Skin epidermis (tissue), 12 donors: ENCODE data around the gene NAV2.

Experiments
- H3K27ac ChIP-seq, 21 experiments: fragments of 200-600 bp; sonication (generic) in 11 of 21; one replicate each; pipeline ENCODE4 v1.5.0; 2020; ENCODE audit warnings: mild to moderate bottlenecking in 3 of 21, inconsistent platforms in 2 of 21, moderate library complexity in 2 of 21
- H3K4me3 ChIP-seq, 7 experiments: fragments of 200-600 bp; sonication (generic) in 2 of 7; one replicate each; pipeline ENCODE4 v1.5.0; 2020; ENCODE audit warnings: inconsistent platforms in 2 of 7, mild to moderate bottlenecking in 2 of 7, moderate library complexity in 1 of 7

The NAV2 gene

GRCh38 chr11:20095189-20095588 is 382.6 kb downstream of the NAV2 start:
- H3K4me3 ChIP-seq, result no peak overlapping the region

GRCh38 chr11:20097319-20098221 is 384.9 kb downstream of the NAV2 start:
- Histone ChIP-seq H3K27ac (peak overlapping the region in 5 of 21 experiments; percentile 7 to 71 (median 38)), H3K4me3 (no peak overlapping the region)

More at GRCh38 chr11:20095189-20095588, 382.6 kb downstream of the NAV2 start:
- H3K27ac ChIP-seq, result peak overlapping the region in 2 of 21 experiments; percentile 32 to 35

DNA sequence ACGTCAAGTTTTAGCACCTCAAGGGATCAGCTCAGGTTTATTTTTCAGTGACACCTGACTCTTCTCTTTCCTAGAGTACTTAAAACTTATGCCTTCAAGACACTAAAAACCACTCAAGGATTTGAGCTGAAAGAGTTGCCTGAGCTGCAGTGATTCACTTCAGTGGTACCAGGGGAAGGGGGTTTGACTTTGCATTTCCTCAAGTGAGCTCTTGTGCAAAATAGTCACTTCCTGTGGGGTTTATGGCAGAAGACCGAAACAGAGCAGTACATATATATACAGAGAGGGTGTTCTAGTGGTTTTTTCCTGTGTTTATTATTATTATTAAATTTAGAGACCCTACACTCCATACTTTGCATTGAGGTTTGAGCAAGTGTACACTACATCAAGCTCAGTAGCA is 386.9 kb downstream of the NAV2 start:
- Histone ChIP-seq H3K4me3 (no peak overlapping the region), H3K27ac (no peak overlapping the region)

DNA sequence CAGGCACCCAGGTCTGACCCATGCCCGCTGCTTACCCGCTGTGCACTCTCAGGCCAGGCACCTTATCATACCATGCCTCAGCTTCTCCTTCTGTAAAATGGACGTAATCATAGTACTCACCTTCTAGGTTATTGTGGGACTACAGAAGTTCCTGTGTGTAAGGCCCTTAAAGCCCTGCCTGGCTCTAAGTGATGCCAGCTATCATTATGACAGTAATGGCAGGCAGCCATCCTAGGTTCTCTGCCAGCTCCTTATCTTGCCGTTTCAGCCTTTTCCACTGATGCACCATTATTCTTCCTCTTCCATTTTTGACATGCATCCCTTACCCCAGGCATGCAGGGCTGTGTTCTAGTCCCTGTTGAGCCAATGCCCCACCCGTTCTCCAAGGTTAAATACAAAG is 389.8 kb downstream of the NAV2 start:
- no peak overlapping the region for H3K27ac ChIP-seq
- no peak overlapping the region for H3K4me3 ChIP-seq

DNA sequence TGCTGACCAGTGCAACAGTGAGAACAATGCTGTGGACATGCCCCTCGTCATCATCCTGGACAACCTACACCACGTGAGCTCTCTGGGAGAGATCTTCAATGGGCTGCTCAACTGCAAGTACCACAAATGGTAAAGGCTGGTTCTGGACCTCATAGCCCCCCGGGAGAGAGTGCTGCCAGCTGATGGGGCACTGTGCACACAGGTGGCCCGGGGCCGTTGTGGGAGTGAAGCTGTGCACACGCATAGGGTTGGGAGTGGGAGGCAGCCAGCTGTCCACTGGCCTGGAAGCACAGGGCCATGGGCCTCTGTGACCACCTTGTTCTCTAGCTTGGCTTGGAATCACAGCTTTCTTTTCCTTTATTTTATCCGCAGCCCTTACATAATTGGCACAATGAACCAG is 390.6 kb downstream of the NAV2 start:
- no peak overlapping the region for H3K4me3 ChIP-seq
- H3K27ac ChIP-seq, result no peak overlapping the region

GRCh38 chr11:20105427-20105826 is 392.8 kb downstream of the NAV2 start:
- Histone ChIP-seq H3K27ac (no peak overlapping the region), H3K4me3 (no peak overlapping the region)

DNA sequence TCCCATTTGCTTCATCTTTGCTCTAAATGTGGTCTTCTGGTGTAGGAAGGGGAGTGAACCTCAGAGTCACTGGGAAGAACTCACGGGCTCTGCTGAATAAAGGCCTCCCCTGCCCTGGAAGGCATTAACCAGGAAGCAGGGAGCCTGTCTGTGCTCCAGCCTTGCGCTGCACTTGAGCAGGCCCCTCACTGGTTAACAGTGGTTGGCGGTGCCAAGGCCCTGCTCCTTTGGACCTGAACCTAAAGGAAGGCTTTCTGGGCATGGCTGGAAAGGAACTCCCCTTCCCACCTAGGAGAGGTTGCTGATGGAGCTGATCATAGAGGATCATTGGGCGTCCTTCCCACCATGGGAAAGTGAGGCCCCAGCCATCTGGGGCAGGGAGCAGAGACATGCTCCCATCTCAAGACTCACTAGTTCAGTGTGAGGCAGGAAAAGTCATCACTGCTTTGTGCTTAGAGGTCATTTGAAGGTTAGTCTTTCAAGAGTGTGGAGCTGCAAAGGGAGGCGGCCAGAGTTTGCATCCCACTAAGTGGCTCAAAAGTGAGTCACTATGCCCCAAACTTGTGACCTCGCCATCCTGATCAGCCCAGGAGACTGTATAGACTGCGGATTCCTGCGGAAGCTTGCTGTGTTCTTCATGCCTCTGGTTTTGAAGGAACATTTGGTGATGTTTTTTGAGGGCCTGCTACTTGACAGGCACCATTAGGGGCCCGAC is 397.3 kb downstream of the NAV2 start:
- Histone ChIP-seq H3K27ac (no peak overlapping the region), H3K4me3 (no peak overlapping the region)

GRCh38 chr11:20110908-20111669 is 398.5 kb downstream of the NAV2 start:
- no peak overlapping the region for H3K4me3 ChIP-seq
- H3K27ac ChIP-seq, result peak overlapping the region in 12 of 21 experiments; percentile 11 to 87 (median 80)

DNA sequence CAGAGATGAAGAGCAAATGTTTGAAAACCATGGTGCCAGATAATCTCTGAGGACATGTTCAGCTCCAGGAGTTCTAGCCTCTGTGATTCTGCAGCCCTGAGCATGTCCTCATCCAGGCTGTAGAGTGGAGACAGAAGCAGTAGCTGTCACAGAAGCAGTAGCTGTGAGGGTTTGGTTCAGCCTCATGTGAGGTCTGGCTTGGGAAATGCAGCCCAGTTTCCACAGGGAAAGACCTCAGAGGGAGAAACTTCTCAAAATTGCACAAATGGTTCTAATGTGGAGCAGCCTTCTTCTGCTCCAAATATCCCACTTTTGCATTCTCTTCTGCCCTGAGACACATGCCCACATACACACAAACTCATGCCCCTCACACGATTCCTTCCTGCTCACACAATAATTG is 399.2 kb downstream of the NAV2 start:
- Histone ChIP-seq H3K4me3 (no peak overlapping the region), H3K27ac (peak overlapping the region in 19 of 21 experiments; percentile 16 to 87 (median 74))

- peak overlapping the region in 20 of 21 experiments; percentile 13 to 87 (median 72) for H3K27ac ChIP-seq
- H3K4me3 ChIP-seq, result no peak overlapping the region
These were observed 399.9 kb downstream of the NAV2 start for GRCh38 chr11:20112291-20113148.

- peak overlapping the region in 15 of 21 experiments; percentile 16 to 87 (median 75) for H3K27ac ChIP-seq
- no peak overlapping the region for H3K4me3 ChIP-seq
These were observed 400.5 kb downstream of the NAV2 start for GRCh38 chr11:20113149-20113438.

DNA sequence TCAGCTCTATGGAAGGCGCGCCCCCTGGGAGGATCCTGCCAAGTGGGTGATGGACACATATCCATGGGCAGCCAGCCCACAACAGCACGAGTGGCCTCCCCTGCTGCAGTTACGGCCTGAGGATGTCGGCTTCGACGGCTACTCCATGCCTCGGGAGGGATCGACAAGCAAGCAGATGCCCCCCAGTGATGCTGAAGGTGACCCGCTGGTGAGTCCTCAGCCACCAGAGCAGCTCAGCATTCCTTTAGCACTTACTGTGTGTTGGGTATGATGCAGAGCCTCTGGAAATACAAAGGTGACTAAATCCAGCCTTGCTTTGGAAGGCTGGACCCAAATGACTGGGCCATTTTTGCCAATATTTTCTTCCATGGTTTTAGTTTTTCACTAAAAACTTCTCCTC is 402.0 kb downstream of the NAV2 start:
- no peak overlapping the region for H3K27ac ChIP-seq

DNA sequence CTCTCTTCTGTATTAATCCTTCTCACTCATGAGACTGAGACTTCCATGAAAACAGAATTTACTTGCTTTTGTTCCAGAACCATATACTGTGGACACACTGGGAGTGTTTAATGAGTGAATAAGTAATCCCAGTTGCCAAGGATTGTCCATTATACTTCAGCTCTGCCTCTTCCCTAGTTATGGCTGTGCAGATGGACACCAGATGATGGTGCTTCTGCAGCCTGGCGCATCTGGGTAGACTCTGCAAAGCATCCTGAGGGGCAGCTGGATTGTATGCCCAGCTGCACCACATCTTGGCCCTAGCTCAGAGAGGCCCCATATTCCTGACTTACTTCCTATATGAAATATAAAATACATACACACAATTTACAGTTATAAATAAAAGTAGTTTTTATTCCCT is 404.2 kb downstream of the NAV2 start:
- Histone ChIP-seq H3K4me3 (no peak overlapping the region), H3K27ac (no peak overlapping the region)

More for the DNA sequence above, 402.0 kb downstream of the NAV2 start:
- H3K4me3 ChIP-seq, result no peak overlapping the region

- Histone ChIP-seq H3K27ac (no peak overlapping the region), H3K4me3 (no peak overlapping the region)
These were observed 404.7 kb downstream of the NAV2 start for GRCh38 chr11:20117291-20117690.

DNA sequence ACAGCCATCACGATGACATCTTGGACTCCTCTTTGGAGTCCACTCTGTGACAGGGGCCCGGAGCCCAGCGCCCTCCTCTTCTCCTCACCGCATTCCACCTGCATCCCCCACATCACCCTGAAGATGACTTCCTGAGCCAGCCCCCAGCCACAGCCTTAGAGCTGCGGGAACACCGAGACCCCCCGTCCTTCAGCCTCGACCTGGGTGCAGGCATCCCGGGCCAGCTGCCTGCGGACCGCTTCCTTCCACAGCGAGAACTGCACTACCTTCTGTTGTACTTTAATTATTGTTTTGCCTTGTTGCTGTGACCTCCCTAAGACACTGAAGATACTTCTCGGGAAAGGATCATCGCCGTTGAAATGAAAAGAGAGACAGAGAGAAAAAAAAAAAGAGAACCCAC is 405.6 kb downstream of the NAV2 start:
- H3K27ac ChIP-seq, result no peak overlapping the region
- H3K4me3 ChIP-seq, result no peak overlapping the region

DNA sequence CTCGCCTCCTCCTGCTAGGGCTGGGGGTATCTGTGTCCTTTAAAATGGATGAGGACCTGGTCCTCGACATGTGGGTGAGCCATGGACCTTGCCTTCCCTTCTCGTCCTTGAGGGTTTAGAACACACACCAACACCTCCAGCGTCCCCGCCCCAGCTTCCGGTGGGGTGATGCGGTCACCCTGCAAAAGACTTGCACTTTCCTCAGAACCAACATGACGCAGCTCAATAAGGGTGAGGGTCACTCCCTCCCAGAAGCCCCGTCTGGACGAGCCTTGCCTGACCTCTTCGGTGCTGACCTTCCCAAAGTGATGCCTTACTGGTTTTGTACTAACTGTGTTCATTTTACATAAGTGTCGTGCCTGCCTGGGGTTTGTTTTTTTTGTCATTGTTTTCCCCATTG is 406.7 kb downstream of the NAV2 start:
- Histone ChIP-seq H3K4me3 (no peak overlapping the region), H3K27ac (no peak overlapping the region)

DNA sequence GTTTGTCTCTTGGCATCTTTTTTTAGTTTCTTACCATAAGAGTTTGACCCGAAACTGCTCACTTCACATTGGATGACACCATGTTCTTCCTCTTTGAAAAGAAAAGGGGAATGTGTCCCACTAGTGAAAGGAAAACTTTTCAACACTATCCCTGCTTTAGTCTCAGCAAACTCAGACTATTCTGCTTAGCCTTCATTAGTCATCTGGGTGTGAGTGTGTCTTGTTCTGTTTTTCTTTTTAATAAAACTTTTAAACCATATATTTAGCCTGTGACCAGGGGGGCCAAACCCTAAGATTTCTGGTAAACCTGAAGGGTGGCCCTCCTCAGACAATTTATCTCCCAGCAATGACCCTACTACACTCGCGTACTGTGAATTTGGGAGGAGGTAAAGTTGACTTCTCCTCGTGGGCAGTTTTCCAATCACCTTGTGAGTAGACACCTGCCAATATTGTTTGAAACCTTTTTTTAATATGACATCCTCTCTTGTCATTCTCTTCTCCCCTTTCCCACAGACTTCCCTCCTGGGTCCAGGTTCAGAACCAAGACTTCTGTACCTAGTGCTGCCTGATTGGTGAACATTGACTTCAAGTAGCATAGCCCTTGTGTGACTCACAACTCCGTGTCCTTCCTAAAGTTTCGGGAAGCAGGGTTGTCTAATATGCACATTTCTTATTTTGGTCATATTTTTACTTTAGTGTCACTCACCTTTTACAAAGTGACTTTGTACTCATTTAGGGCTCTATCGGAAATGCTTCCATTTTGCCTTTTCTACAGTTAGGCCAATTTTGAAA is 407.7 kb downstream of the NAV2 start:
- H3K27ac ChIP-seq, result no peak overlapping the region
- H3K4me3 ChIP-seq, result no peak overlapping the region

- Histone ChIP-seq H3K27ac (no peak overlapping the region), H3K4me3 (no peak overlapping the region)
These were observed 409.5 kb downstream of the NAV2 start for GRCh38 chr11:20122131-20122530.

- Histone ChIP-seq H3K27ac (peak overlapping the region in 1 of 21 experiments; percentile 50), H3K4me3 (no peak overlapping the region)
These were observed 413.3 kb downstream of the NAV2 start for GRCh38 chr11:20125927-20126326.
